HCEC 1CT (cell line): ENCODE results near the gene CETN2.
"Not testable (repeated sequence)": the region's sequence is repeated elsewhere in the genome, so short reads cannot be mapped to it uniquely, and the experiment has no call there.

Experiments used
- DNase-seq: peaks from one replicate; pipeline ENCODE4 v3.0.0-alpha.2; 2017

The CETN2 gene

DNA sequence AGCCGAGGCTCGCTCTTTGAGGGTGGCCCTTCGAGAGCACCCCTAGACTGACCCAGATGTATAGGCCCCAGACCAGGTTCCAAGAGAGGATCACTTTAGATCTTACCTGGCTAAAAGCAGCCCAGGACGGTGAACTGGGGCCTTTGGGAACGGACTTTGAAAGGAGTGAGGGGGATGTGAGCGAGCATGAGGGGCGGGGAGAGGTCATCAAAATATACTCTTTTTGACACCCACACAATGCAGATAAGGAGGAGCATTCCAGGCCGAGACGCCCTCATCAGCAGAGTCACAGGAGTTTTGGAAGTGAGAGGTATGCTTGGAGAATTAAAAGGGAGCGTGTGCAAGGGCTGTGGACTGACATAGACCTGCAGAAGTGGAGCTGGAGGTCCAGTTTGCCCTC is 834 bp upstream of the CETN2 start:
- no peak for DNase-seq

DNA sequence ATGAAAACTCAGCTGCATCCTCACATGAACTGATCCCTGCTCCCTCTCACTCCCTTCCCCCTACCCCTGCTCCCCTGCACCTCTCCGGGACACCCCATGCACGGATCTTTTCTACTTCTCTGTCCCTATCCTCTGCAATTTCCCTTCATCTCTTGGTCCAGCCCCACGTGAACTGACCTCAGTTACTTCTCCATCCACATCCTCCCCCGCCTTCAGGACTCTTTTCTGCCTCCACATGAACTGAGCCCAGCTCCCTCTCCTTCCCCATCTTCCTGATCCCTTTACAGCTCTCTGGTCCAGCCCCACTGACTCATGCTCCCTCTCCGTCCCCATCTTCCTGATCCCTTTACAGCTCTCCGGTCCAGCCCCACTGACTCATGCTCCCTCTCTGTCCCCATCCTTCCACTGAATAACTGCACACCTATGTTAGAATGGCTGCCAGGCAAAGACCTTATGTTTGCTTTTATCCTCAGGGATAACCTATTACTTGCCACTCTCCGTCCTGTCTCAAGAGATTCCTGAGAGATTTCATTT is 5.6 kb downstream of the CETN2 start:
- DNase-seq = peak; percentile 38

DNA sequence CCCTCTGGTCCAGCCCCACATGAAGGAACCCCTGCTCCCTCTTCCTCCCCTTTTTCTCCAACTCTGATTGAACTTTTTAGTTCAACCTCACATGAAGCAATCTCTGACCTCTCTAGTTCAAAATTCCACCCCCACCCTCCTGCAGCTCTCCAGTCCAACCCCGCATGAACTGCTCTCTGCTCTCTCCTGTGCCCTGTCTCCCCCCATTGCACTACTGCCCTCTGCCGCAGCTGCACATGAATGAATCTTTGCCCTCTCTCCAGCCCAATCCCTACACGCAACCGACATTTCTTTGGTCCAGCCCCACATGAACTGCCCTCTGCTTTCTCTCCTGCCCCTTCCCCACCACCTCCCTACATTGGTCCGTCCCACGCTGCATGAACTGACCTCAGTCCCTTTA is 6.9 kb downstream of the CETN2 start:
- DNase-seq = no peak

DNA sequence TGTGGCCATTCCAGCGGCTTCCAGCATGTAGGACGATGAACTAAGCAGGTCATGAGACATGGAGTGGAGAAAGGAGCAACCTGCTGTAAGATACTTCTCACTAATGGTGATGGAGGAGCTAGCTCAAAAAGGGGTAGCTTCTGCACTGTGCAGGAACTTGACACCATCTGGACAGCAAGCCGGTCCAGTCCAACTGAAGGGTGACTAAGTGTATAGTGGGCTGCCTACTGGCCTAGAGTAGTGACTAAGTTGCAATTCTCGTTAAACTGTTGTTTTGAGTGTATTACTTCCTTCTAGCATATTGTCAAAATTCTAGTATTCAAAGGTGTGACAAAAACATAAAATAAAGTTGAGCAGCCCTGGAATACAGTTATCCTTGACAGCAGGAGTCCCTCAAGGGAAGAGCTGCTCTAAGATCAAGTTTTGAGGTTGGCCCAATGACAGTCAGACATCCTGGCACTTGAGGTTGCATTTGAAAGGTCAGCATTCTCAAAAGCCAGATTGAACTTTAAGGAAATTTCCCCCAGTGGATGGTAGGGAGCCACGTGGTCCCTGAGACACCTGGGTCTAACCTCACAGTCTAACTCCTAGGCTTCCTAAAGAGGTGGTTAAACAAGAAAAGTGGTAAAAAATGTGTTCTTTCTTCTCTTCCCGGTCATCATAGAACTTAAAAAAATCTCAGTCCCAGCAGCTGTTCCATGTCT is 8.0 kb downstream of the CETN2 start:
- DNase-seq = peak; percentile 58

DNA sequence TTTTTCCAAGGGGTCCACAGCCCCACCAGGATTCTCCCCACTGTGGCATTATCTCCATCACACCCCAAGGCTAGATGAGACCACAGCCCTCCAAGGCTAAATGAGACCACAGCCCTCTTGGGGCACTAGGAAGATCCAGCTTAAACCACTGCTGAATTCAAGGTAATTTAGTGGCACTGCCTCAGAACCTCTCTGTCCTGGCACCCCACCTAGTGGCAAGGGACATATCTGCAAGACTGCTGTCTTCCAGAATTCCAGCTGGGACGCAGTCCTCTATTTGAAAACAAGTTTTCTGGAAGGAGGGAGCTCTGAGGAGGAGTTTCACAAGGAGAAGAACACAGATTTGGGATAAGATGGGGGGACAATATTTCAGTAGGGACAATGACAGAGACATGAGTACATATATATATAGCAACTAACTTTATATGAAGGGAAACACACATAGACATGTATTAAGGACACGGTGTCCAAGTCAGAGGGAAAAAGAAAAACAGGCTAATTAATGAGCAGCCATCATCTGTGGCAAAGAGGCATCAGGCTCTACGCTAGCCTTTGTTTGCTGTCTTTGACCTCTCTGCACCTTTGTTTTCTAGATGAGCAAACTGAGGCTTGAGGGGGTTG is 9.3 kb downstream of the CETN2 start:
- DNase-seq = peak; percentile 20

DNA sequence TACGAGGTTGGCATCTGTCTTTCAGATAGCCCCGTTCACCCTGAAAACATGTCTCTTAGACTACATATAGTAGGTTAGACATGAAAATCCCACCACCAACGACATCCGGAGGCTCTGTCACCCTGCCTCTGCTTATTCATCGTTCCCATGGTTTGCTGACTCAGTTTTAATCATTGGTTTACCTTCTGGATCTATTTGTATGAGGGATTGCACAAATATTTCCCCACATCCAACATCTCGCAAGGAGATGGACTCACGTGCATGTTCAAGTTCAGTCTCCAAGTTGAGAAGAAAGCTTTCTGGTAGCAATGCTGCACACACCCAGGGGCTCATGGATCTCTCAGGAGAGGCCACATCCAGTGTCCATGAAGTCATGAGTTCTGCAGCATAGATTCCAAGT is 10.8 kb downstream of the CETN2 start:
- DNase-seq = peak; percentile 69

- peak; percentile 48 for DNase-seq
Measured at GRCh38 chrX:152819266-152819665, 11.3 kb downstream of the CETN2 start.

DNA sequence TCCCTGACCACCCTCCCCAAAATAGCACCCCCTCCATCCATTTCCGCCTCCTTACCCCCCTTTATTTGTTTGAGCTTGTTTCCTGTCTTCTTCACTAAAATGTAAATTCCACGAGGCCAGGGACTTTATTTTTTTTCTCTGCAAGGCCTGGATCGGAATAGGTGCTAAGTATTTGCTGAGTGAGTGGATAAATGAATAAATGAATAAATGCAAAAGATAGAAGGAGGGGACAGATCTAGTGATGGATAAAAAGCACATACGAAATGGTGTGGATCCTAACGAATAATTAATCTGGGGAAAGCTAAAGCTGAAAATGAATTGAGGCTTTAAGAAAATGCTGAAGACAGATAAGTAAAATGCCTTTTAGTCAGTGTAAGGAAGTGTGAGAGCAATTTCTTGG is 12.2 kb downstream of the CETN2 start:
- DNase-seq = no peak

- peak; percentile 25 for DNase-seq
Measured at GRCh38 chrX:152817078-152817764, 13.3 kb downstream of the CETN2 start.

DNA sequence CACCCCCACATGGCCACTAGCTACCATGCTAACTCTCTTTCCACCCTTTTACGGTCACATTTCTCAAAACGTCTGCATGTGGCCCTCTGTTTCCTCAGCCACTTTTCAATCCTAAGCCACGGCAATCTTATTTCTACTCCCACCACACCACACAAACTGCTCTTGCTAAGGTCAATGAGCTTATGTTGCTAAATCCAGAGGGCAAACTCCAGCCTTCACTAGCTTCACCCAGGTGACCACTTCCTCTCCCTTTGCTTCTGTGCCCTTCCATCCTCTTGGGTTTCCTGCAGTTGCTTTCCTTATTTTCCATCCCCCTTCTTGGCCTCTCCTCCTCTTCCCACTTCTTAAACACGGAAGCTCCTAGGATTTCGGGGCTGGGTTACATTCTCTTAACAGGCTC is 16.5 kb downstream of the CETN2 start:
- DNase-seq = no peak

- no peak for DNase-seq
Measured at GRCh38 chrX:152813206-152813605, 17.4 kb downstream of the CETN2 start.

DNA sequence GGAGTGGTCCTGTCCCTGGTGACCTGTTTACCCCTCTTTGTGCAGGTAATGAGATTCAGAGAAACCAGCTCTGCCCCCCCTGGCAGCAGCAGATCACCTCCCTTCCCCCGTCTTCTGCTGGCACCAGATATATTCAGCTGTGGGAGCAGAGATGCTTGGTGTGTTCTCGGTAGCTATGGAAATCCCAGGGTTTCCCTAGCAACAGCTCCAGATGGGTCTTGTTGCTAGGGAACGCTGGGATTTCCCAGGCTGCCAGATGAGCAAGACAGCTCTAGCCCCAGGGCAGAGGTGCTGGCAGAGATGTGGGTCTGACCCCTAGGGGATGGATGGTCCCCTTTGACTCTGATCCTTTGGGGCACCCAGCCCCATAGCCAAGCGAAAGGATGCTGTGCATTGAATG is 20.2 kb downstream of the CETN2 start:
- DNase-seq = no peak

- no peak for DNase-seq
Measured at GRCh38 chrX:152806035-152806434, 24.5 kb downstream of the CETN2 start.

DNA sequence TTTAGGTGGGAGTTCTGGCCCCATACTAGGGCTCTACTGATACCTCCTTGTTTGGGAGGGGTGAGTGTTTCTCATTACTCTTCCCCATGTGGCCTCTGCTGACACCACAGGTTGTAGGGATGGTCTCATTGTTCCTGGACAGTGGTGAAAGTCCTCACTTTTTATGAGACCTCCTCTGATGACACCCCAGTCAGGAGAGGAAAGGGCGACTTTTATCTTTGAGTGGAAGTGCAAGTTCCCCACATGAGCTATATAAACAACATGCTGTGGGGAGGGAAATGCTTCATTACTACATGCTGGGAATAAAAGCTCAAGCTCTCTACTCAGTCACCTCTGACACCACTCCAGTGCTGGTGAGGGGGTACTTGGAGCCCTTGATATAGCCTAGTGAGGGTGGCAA is 31.6 kb downstream of the CETN2 start:
- no peak for DNase-seq

- not testable (repeated sequence) for DNase-seq
Measured at GRCh38 chrX:152787062-152787461, 43.5 kb downstream of the CETN2 start.
